ENCODE results near the gene MMP20.

MMP20 gene

DNA sequence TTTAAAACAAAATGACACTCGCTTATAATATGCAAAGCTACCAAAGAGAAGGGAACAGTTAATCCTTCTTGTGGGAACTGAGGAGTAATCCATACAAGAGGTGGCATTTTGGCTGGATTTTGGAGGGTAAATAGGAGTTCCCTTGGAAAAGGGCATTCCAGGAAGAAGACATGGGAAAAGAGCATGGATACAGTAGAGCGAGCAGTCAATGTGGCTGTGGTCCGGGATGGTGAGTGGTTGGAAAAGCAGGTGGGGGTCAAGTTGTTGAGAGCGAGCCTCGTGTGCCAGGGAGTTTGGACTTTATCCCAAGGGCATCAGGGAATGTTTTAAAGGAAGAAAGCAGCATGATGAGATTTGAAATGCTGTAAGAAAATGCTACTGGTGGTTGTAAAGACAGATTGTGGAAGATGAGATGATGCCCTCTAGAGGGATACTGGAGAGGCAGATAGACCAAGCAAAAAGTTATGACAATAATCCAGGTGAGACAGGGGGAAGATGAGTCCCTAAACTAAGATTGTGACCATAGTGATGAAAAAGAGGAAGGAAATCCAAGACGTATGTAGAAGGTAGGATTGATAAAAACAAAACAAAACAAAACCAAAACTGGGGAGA, 90.8 kb downstream of the MMP20 start:
- TF ChIP-seq, protein P1, sequence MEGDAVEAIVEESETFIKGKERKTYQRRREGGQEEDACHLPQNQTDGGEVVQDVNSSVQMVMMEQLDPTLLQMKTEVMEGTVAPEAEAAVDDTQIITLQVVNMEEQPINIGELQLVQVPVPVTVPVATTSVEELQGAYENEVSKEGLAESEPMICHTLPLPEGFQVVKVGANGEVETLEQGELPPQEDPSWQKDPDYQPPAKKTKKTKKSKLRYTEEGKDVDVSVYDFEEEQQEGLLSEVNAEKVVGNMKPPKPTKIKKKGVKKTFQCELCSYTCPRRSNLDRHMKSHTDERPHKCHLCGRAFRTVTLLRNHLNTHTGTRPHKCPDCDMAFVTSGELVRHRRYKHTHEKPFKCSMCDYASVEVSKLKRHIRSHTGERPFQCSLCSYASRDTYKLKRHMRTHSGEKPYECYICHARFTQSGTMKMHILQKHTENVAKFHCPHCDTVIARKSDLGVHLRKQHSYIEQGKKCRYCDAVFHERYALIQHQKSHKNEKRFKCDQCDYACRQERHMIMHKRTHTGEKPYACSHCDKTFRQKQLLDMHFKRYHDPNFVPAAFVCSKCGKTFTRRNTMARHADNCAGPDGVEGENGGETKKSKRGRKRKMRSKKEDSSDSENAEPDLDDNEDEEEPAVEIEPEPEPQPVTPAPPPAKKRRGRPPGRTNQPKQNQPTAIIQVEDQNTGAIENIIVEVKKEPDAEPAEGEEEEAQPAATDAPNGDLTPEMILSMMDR (IDR thresholded peaks at IDR 0.05): peak; percentile 30; the same call in 1 of the 2 replicates

DNA sequence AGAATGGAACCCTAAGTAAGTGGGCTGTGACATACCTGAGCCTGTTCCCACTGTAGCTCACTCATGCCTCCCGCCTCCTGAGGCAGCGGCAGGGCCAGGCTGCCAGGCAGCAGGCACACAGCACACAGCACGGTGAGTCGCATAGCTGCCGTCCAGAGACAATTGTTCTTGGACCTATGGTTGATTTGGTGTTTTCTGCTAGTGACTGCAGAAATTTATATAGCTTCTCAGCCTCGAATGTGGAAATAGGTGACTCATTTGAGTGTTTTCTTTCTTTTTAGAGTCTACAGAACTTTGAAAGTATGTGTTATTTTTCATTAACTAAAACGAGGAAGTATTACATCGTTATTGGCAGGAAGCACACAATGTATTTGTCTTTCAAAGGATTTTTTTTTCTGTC, 94.6 kb downstream of the MMP20 start, which contains the start of gene MMP7:
Gene MMP7 (minus strand): TSS at position 190 of the 400 bp plus-strand sequence. CDS start 47 bp downstream, at position 143.
- TF ChIP-seq, protein P1 (IDR thresholded peaks at IDR 0.05): no peak

DNA sequence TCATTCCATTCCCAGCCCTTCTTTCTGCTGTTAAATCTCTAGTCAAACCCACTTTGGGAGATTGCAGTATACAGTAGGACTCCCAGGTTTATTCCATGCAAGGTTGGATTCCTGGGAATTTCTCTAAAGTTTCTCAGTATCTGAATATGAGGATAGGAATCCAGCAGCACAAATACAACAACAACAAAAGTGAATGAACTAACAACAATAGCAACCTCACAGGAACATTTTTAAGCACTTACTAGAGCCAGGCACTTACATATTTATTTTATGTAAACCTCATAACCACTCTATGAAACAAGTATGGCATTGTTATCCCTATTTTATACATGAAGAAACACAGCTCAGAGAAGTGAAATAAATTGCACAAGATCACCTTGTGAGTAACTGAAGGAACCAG, 96.5 kb downstream of the MMP20 start:
- TF ChIP-seq, protein P1 (IDR thresholded peaks at IDR 0.05): no peak

DNA sequence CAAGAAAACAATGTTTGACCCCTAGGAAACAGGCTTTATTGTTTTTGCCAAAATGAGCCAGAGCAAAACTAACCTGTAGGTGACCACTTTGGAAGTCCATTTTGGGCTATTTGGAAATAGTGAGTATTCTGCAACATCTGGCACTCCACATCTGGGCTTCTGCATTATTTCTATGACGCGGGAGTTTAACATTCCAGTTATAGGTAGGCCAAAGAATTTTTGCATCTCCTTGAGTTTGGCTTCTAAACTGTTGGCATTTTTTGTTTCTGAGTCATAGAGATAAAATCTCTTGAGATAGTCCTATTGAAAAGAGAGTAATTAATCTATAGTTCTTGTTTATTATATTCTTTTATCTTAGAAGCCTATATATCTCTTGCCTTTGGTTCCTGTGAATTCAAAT, 97.4 kb downstream of the MMP20 start:
- TF ChIP-seq, protein P1 (IDR thresholded peaks at IDR 0.05): no peak

DNA sequence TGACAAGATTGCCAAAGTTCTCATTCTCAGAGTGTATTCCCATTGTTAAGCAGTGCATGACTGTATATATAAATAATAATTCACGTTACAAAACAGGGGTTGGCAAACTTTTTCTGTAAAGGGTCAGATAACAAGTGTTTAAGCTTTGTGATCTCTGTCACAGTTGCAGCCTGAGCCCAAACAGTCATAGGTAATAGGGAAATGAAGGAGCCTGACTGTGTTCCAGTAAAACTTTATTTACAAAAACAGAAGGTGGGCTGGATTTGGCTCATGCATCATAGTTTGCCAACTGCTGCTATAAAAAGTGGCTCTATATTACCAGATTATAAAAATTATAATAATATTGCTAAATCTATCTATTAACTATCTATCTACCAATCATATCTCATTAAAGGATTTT, 98.1 kb downstream of the MMP20 start:
- TF ChIP-seq, protein P1 (IDR thresholded peaks at IDR 0.05): no peak
